ENCODE measurements around the gene THSD4.
"Not testable (repeated sequence)": the region's sequence is repeated elsewhere in the genome, so short reads cannot be mapped to it uniquely, and the experiment has no call there.

Gene THSD4

DNA sequence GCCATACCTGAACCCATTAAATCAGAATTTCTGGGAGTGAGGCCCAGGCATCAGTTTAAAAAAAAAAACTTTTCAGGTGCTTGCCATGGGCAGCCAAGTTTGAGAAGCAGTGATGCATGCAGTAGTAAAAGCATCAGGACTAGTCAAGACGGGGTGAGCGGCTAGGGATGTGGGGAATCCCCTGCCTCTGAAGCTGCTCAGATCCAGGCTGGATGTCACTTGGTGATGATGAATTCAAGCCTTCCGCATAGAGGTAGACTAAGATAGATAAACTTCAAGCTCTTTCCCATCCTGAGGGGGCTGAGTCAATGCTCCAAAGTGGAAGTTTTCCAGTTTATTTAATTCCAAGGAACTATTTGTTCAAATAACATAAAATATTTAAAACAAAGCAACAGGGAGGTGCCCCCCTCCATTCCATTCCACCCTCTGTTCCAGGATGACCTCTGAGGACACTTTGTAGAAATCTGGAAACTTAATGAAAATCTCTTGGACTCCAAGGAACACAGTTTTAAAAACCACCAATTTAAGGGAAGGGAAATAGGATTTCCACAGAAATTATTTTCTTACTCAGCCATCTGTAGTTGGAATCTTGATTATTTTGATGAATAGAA is 594.6 kb downstream of the THSD4 start:
- DNase-seq, result no peak

GRCh38 chr15:71712182-71712581 is 596.9 kb downstream of the THSD4 start:
- DNase-seq, result no peak

DNA sequence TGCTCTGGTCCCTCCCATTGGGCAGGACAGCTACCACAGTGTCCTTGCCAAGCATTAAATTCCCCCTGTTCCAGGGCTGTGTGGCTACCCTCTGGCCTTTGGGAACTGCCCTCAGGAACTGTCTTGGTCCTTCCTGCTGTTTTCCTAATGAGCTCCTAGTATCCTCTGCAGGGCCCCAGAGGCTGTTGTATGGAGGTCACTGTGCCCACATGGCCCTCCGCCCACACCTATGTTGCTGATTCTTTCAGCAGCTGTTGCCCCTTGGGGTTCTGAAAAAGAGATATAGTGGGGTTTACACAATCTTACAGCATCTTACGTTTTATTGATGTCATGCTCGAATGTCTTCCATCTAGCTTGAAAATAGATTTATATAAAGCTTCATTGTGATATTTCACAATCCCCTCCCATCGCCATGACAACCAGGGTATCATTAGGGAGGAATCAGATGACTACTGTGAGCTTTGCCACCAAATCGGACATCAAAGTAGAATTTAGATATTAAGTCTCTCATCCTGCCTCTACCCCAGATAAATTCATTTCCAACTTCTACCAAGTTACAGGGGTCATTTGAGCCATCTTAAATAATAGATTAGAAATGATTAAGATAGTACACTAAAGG is 598.0 kb downstream of the THSD4 start:
- DNase-seq, result no peak

- no peak for DNase-seq
Measured at GRCh38 chr15:71715914-71716313, 600.6 kb downstream of the THSD4 start.

DNA sequence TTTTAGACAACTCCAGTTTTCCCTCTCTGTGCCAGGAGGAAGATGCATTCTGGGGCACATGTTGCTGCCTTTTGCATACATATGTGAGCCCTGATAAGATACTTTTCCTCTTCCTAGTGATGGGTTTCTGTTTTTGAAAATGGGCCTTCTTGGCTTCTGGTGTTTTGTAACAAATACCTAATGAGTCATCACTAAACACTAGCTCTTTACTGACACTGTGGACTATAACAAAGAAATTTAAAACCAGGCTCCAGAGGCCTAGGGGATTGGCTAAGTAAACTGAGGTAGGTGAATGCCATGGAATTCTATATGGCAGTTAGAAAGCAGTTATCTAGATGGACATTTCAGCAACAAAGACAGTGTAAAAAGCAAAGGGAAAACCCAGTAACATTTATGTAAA is 601.7 kb downstream of the THSD4 start:
- DNase-seq, result no peak

DNA sequence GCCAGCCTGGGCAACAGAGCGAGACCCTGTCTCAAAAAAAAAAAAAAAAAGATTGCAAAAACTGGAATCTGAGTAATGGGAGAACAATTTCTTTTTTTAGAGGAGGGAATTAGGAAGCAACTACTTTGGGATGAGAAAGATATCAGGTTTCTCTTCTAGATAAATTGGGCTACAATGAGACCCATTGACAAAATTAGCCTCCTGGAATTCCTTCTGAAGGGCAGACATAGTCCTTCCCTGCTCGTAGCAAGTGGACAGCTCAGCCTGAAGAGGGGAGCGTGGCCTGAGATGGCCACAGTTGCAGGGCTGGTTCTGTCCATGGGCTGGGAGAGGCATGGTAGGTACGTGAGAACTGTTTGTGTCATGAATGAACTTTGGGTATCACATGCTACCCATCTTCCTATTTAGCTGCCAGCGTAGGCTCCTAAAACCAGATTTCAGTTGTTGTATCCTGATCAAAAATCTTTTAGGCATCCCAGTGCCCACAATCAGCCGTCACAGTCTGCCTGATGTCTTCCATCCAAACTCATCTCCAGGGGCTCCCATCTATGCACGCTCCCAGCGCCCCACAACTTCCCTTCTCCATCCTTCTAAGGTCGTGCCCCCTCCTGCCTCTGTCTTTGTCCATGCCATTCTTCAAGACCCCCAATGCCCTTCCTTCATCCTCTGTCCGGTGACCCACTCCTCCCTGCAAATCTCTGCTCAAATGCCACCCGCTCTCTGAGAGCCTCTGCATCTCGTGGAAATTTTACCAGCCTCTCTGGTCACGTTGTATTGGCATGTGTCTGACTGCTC is 603.0 kb downstream of the THSD4 start:
- no peak for DNase-seq

GRCh38 chr15:71723344-71723743 is 608.1 kb downstream of the THSD4 start:
- DNase-seq, result no peak

DNA sequence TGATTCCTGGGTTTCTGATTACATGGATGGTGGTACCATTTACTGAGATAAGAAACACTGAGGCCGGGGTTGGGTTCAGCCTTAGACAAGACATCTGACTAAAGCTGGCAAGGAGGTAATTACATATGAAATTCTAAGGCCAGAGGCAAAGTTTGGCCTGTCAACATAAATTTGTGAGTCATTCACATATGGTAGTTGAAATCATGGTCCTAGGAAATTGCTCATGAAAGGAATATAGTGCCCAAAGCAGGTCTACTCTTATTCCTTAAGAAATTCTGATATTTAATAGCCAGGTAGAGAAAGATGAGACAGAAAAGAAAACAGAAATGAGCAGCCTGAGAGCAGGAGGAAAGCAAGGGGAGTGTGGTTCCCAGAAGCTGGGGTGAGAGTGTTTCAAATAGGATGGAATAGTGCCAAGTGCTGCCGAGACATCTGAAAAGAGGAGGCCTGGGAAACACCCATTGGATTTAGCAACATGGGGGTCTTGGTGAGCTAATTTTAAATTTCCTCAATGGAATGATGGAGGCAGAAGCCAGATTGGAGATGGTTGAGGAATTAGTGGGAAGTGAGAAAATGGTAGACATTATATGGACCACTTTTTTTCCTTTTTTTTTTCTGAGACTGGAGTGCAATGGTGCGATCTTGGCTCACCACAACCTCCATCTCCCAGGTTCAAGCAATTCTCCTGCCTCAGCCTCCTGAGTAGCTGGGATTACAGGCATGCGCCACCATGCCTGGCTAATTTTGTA is 610.1 kb downstream of the THSD4 start:
- not testable (repeated sequence) for DNase-seq

GRCh38 chr15:71728881-71729280 is 613.6 kb downstream of the THSD4 start:
- no peak for DNase-seq

- DNase-seq, result no peak
Measured at GRCh38 chr15:71729319-71729718, 614.0 kb downstream of the THSD4 start.

DNA sequence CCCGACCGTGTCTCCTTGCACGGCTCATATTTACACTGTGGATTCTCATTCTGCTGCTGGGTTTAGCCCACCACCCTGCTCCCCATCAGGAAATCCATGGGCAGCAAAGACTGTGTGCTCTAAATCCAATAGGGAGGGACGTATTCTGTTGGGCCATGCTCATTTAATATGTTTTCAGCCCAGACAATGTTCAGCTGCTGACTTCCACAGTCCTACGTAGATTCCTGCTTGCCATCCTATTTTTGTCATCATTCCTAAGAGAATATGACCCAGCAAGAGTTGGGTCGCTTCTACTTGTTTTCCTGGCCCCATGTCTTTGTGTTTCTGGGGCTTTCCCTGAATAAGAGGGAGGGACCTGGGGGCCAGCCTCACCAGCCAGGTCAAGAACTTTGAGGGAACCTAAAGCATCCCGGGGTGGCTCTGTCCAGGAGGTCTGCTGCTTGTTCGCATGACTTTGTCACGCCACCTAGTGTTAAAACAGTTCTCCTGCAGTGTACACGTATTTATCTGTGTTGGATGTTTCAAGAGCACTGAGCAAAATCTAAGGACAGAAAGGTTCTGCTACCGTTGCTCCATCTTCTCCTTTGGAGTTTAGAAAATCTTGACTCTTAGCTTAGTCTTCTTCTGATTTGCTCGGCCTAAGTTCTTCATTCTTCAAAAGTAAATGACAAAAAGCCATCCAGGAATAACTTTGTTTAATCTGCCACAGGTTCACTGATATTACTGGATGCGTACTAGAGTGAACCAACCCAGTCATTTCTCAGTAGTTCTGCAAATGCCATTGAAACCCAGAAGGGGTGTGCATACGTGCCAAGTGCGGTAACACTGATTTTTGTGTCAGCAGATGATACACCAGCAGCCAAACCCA is 615.2 kb downstream of the THSD4 start:
- DNase-seq, result peak; percentile 31

GRCh38 chr15:71732636-71733035 is 617.4 kb downstream of the THSD4 start:
- DNase-seq, result no peak

- no peak for DNase-seq
Measured at GRCh38 chr15:71733122-71733521, 617.9 kb downstream of the THSD4 start.

DNA sequence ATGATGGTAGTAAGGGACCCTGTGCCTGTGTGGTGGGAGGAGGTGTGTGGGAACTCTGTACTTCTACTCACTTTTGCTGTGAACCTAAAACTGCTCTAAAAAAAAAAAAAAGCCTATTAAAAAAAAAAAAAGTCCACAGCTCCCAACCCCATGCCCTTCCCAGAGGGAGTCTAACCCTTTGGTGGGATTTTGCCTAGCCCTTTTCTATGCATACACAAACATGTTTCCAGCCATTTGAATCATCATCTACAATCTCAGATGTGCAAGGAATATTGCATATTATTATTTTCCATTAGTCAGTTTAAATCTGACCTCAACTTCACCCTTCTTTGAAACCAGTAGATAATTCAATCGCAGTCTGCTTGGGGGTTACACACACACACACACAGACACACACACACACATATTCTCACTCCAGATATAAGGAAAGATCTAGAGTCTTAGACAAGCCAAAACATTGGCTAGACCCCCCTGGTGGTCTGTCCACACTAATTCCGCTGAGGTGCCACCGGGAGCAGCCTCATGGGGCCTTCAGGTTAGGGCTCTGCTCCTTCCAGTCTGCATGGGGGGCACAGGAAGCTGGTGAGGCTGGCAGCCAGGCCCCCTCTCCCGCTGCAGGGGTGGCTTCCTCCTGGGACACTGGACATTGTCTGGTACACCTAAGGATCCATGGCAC is 619.6 kb downstream of the THSD4 start:
- no peak for DNase-seq

DNA sequence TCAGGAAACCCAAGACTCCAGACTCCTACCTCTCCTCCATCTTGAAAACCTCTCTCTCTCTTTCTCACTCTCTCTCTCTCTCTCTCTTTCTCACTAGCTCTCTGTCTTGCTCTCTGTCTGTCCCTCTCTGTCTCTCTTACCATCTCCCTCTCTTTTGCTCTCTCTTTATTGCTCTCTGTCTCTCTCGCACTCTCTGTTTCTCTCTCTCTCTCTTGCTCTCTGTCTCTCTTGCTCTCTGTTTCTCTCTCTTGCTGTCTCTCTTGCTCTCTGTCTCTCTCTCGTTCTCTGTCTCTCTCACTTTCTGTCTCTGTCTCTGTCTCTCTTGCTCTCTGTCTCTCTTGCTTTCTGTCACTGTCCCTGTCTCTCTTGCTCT is 620.1 kb downstream of the THSD4 start:
- DNase-seq, result no peak

DNA sequence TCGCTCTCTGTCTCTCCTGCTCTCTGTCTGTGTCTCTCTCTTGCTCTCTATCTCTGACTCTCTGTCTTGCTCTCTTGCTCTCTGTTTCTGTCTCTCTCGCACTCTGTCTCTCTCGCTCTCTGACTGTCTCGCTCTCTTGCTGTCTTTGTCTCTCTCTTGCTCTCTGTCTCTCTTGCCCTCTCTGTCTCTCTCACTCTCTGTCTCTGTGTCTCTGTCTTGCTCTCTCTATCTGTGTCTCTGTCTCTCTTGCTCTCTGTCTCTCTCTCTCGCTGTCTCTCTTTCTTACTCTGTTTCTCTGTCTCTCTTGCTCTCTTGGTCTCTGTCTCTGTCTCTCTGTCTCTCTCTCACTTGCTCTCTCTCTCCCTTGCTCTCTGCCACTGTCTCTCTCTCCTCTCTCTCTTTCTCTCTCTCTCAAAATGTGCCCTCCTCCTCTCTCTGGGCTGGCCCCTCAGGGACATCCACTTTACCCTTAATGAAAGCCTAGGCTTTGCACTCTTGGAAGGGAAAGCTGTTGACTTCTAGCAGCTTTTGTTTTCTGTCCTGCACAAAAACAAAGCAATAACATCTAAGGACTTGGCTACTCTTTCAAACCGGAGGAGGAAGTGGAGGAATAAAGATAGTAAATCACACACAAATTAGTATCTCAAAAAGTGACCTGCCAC is 621.1 kb downstream of the THSD4 start:
- DNase-seq, result no peak

DNA sequence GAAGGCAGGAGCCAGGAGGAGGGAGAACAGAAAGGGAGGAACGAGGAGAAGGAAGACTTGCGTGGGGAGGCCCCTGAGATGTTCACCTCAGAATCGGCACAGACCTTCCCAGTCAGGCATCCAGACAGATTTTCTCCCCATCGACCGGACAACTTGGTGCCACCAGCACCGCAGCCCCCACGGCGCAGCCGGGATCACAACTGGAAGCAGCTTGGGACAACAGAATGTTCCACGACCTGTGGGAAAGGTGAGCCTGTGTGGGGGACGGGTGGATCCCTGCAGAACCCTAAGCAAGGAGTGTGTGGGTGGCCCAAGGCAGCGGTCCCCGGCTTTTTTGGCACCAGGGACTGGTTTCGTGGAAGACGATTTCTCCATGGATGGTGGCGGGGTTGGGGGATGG is 622.5 kb downstream of the THSD4 start:
- no peak for DNase-seq

DNA sequence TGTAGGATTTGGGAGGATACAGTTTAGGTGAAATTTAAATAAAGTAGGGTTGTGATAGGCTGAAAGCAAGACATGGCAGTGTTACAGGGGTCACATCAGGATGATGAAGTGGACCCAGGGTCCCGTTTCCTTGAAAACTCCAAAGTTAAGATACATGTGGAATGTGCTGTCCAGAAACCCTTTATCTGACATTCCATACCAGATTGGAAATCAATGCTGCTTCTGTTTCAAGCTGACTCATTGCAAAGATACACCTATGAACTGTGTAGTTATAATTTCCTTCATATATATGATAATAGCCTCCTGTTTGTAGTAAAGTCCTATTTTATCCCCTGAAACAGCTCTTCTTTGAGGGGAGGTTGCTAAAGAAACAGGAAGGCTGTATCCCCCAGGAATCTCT is 624.1 kb downstream of the THSD4 start:
- no peak for DNase-seq

DNA sequence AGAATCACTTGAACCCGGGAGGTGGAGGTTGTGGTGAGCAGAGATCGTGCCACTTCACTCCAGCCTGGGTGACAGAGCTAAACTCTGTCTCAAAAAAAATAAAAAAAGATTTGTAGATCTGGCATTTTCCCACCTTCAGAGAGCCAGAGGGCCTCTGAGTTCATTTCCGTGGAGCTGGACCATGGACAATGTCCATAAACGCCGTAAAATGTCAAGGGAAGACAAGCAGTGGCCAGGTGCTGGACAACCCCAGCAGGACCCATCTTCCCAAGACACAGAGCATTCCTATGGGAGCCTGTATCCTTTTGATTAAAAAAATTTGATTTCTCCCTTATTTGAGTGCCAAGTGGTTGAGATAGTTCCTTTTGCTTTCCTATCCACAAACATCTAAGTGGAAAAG is 627.7 kb downstream of the THSD4 start:
- DNase-seq, result no peak

DNA sequence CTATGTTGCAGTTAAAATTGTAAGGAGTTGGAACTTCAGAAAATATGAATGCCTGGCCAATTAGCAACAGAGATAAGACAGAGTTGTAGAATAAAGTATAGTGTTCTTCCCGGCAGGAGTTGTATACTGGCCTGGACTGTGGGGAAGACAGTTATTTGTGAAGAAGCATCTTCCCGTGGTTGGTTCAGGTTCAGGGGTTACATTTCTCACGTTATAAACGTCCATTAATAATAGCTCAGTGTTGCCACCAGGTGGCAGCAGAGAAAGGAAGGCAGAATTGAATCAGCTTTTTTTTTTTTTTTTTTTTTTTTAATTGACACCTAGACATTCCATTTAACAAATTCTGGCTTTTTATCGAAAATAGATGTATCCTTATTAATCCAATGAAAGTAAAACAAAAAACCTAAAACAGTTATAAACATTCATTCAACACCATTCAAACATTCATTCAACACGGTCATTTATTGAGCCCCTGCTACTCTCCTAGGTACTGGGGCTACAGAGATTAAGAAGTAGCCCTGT is 628.7 kb downstream of the THSD4 start:
- DNase-seq, result peak; percentile 60

- no peak for DNase-seq
Measured at GRCh38 chr15:71746719-71747118, 631.4 kb downstream of the THSD4 start.
